Transverse colon (tissue), 4 donors: ENCODE data around the gene PBX2. TPM values are rescaled to one million over a fixed set of nuclear protein-coding genes. Genes with fewer than 3 reads are reported as not detected.
"Not testable (repeated sequence)": the region's sequence is repeated elsewhere in the genome, so short reads cannot be mapped to it uniquely, and the experiment has no call there.

Experiments
- DNase-seq: peaks from one replicate; pipeline ENCODE4 v3.0.0-alpha.2; 2019
- H3K27ac ChIP-seq, 4 donors: fragments of 200-600 bp; sonication (generic); 2 replicates each; pipeline ENCODE4 v1.5.1; 2016 to 2018; ENCODE audit warnings: inconsistent platforms in 4 of 4
- H3K27me3 ChIP-seq: fragments of 200-600 bp; sonication (generic); 2 replicates; pipeline ENCODE4 v1.5.1; 2017; ENCODE audit warnings: inconsistent platforms
- H3K36me3 ChIP-seq, 4 donors: fragments of 200-600 bp; sonication (generic); 2 replicates each; pipeline ENCODE4 v1.5.1; 2017 to 2019; ENCODE audit warnings: inconsistent platforms in 4 of 4
- H3K4me1 ChIP-seq, 4 donors: fragments of 200-600 bp; sonication (generic); 2 replicates each; pipeline ENCODE4 v1.5.1; 2017 to 2020; ENCODE audit warnings: inconsistent platforms in 4 of 4
- H3K4me3 ChIP-seq, 4 donors: fragments of 200-600 bp; sonication (generic); 1 replicate in 1 of 4; 2 replicates in 3 of 4; pipeline versions ENCODE4 v1.5.1 to v1.6.1; 2017 to 2019; ENCODE audit warnings: inconsistent platforms in 4 of 4
- H3K9me3 ChIP-seq, 2 donors: fragments of 200-600 bp; sonication (generic); 2 replicates each; pipeline ENCODE4 v1.5.1; 2017 to 2019; ENCODE audit warnings: inconsistent platforms in 2 of 2
- CTCF ChIP-seq, 5 experiments: fragments of 200-600 bp in 3 of 5; fragments of 450-650 bp in 2 of 5; sonication (generic) in 3 of 5; IDR thresholded peaks; 1 replicate in 2 of 5; 2 replicates in 3 of 5; pipeline ENCODE4 v1.5.1; 2016 to 2017; ENCODE audit warnings: antibody characterized with exemption in 5 of 5, inconsistent platforms in 3 of 5, mild to moderate bottlenecking in 2 of 5, moderate library complexity in 1 of 5
- EP300 ChIP-seq: sonication (generic); formaldehyde crosslinking; IDR thresholded peaks from one replicate; pipeline ENCODE4 v1.6.1; 2017; ENCODE audit warnings: antibody characterized with exemption, low read depth
- POLR2A ChIP-seq: fragments of 450-650 bp; IDR thresholded peaks from one replicate; pipeline ENCODE4 v1.6.1; 2016; ENCODE audit warnings: antibody characterized with exemption, mild to moderate bottlenecking, moderate library complexity
- POLR2AphosphoS5 ChIP-seq, 3 donors: sonication (generic); formaldehyde crosslinking; IDR thresholded peaks; one replicate each; pipeline ENCODE4 v1.6.1; 2016; ENCODE audit warnings: antibody characterized with exemption in 3 of 3
- WGBS, 2 donors: methylation state at CpG; one replicate each; pipeline ENCODE4 v1.1.5; 2018; ENCODE audit warnings: low coverage in 1 of 2; 5-methylcytosine and 5-hydroxymethylcytosine counted together
- in situ Hi-C, 4 donors: fragments of 200-750 bp; cut with MboI; loops; one replicate each; pipeline versions ENCODE4 v1.15.0 to v1.15.1; 2017; ENCODE audit warnings: low sequenced_read_pairs in 3 of 4, low pct_ligation_motif_present in 1 of 4, low pct_unique_long_range_greater_than_20kb in 1 of 4
- intact Hi-C: fragments of 100-400 bp; cut with DNase I; formaldehyde crosslinking; loops from one replicate; pipeline ENCODE4 v1.15.1; 2023; ENCODE audit warnings: low total_unique reads
- total RNA-seq, 4 donors: library from RNA; depleted of rRNA; stranded (reverse); fragments of >200 nt; gene quantifications; one replicate each; pipeline ENCODE4 v1.1.0, GENCODE V29; 2016

Gene PBX2
- total RNA-seq, 4 donors from 2014 or later = 34.4 to 87.5 (median 41.3) TPM

- peaks cover 13% of the 10 kb centered on the region for H3K27me3 ChIP-seq
- no peaks in the 10 kb centered on the region for H3K9me3 ChIP-seq
- TF ChIP-seq POLR2AphosphoS5 (IDR thresholded peaks at IDR 0.05) = no peak
- no peak for TF ChIP-seq EP300
- TF ChIP-seq CTCF (IDR thresholded peaks at IDR 0.05) = no peak
- TF ChIP-seq POLR2A = no peak
- no peak for DNase-seq
- intact Hi-C loops = no loop called here
- H3K4me1 ChIP-seq = peaks cover 0 to 23% (median 20%) of the 10 kb centered on the region in 4 donors
- WGBS, 2 donors = 70 to 96% methylated on average over 2 to 4 of the region's 4 CpGs
- no peak overlapping the region for H3K4me3 ChIP-seq
- in situ Hi-C loops = no loop called here
- no peak overlapping the region for H3K27ac ChIP-seq
- H3K36me3 ChIP-seq = no peaks in the 10 kb centered on the region
These were observed 42.4 kb downstream of the PBX2 start for GRCh38 chr6:32147401-32148132.

- H3K27me3 ChIP-seq = peaks cover 13% of the 10 kb centered on the region
- no peak overlapping the region for H3K4me3 ChIP-seq
- H3K4me1 ChIP-seq = peaks cover 0 to 25% (median 14%) of the 10 kb centered on the region in 4 donors
- 27 to 57% methylated on average over 2 to 4 of the region's 4 CpGs for WGBS, 2 donors
- TF ChIP-seq POLR2A (no peak), EP300 (no peak), POLR2AphosphoS5 (IDR thresholded peaks at IDR 0.05) (no peak), CTCF (IDR thresholded peaks at IDR 0.05) (no peak)
- H3K27ac ChIP-seq = no peak overlapping the region
- in situ Hi-C loops = no loop called here
- H3K9me3 ChIP-seq = no peaks in the 10 kb centered on the region
- intact Hi-C loops = no loop called here
- no peaks in the 10 kb centered on the region for H3K36me3 ChIP-seq
- DNase-seq = no peak
These were observed 43.3 kb downstream of the PBX2 start for GRCh38 chr6:32146687-32147086.

- Histone ChIP-seq H3K9me3 (no peaks in the 10 kb centered on the region), H3K36me3 (no peaks in the 10 kb centered on the region), H3K4me3 (no peak overlapping the region), H3K27me3 (peaks cover 13% of the 10 kb centered on the region), H3K4me1 (peaks cover 0 to 27% (median 14%) of the 10 kb centered on the region in 4 donors), H3K27ac (no peak overlapping the region)
- no peak for DNase-seq
- WGBS, 2 donors = 90% methylated on average over 1 of the region's 1 CpG; no CpG with 5 or more reads in 1 of the 2 donors
- TF ChIP-seq POLR2AphosphoS5 (IDR thresholded peaks at IDR 0.05) = no peak
- in situ Hi-C loops = no loop called here
- intact Hi-C loops = no loop called here
These were observed 43.7 kb downstream of the PBX2 start for GRCh38 chr6:32146287-32146686.

GRCh38 chr6:32144238-32144637 lies 45.8 kb downstream of the PBX2 start:
- Histone ChIP-seq H3K27me3 (peaks cover 10% of the 10 kb centered on the region), H3K4me1 (peaks cover 0 to 17% (median 4%) of the 10 kb centered on the region in 4 donors), H3K27ac (peak overlapping the region in 3 of 4 donors; percentile 24 to 65 (median 60))
- in situ Hi-C loops, intact Hi-C loops, H3K36me3 ChIP-seq, H3K9me3 ChIP-seq, H3K4me3 ChIP-seq: not testable (repeated sequence)
- DNase-seq = peak; percentile 65
- 39 to 42% methylated on average over 7 of the region's 7 CpGs for WGBS, 2 donors

- in situ Hi-C loops = no loop called here
- no peaks in the 10 kb centered on the region for H3K27me3 ChIP-seq
- no peaks in the 10 kb centered on the region for H3K36me3 ChIP-seq
- no peak overlapping the region for H3K4me3 ChIP-seq
- peaks cover 0 to 17% (median 4%) of the 10 kb centered on the region in 4 donors for H3K4me1 ChIP-seq
- 68 to 89% methylated on average over 4 to 5 of the region's 5 CpGs for WGBS, 2 donors
- DNase-seq = no peak
- intact Hi-C loops = no loop called here
- H3K27ac ChIP-seq = no peak overlapping the region
- H3K9me3 ChIP-seq = no peaks in the 10 kb centered on the region
- TF ChIP-seq EP300 (no peak), POLR2A (no peak), CTCF (IDR thresholded peaks at IDR 0.05) (no peak), POLR2AphosphoS5 (IDR thresholded peaks at IDR 0.05) (no peak)
These were observed 49.5 kb downstream of the PBX2 start for GRCh38 chr6:32140420-32141046.
